Aorta (tissue), 5 donors: ENCODE measurements around the gene SHC2. TPM values are rescaled to one million over a fixed set of nuclear protein-coding genes. Genes with fewer than 3 reads are reported as not detected.

Experiments
- ATAC-seq: fragments of 200-7000 bp; cut with Tn5 transposase; one replicate; pipeline ENCODE4 v1.9.1; 2022; ENCODE audit warnings: moderate library complexity; ENCODE audit not compliant: low FRiP score
- DNase-seq, 2 donors: peaks; one replicate each; pipeline ENCODE4 v3.0.0-alpha.2; 2020
- H3K27ac ChIP-seq, 2 donors: one replicate each; pipeline ENCODE4 v1.5.1; 2013; ENCODE audit warnings: low read length in 2 of 2, mild to moderate bottlenecking in 2 of 2, moderate library complexity in 2 of 2, control low read depth in 1 of 2, inconsistent platforms in 1 of 2, low read depth in 1 of 2
- H3K27me3 ChIP-seq, 2 donors: one replicate each; pipeline ENCODE4 v1.6.1; 2013; ENCODE audit warnings: control low read depth in 1 of 2, low read length in 1 of 2, mild to moderate bottlenecking in 1 of 2, moderate library complexity in 1 of 2; ENCODE audit not compliant: insufficient read depth in 2 of 2, control insufficient read depth in 1 of 2
- H3K36me3 ChIP-seq, 2 donors: one replicate each; pipeline ENCODE4 v1.6.1; 2013; ENCODE audit warnings: control low read depth in 1 of 2, low read length in 1 of 2, mild to moderate bottlenecking in 1 of 2; ENCODE audit not compliant: insufficient read depth in 2 of 2, control insufficient read depth in 1 of 2
- H3K4me1 ChIP-seq, 2 donors: one replicate each; pipeline ENCODE4 v1.6.1; 2013; ENCODE audit warnings: low read length in 2 of 2, control low read depth in 1 of 2, mild to moderate bottlenecking in 1 of 2, moderate library complexity in 1 of 2; ENCODE audit not compliant: insufficient read depth in 2 of 2, control insufficient read depth in 1 of 2
- H3K4me3 ChIP-seq, 2 donors: one replicate each; pipeline ENCODE4 v1.5.1; 2013; ENCODE audit warnings: low read length in 2 of 2, control low read depth in 1 of 2, mild to moderate bottlenecking in 1 of 2
- H3K9me3 ChIP-seq: one replicate; pipeline ENCODE4 v1.6.1; 2013; ENCODE audit warnings: mild to moderate bottlenecking, low read length; ENCODE audit not compliant: control insufficient read depth
- WGBS, 2 donors: extraction: QIAGEN DNeasy Blood & Tissue Kit; methylation state at CpG; one replicate each; pipeline ENCODE4 v1.1.7; 2013; 5-methylcytosine and 5-hydroxymethylcytosine counted together
- intact Hi-C, 2 donors: fragments of 100-400 bp; cut with DNase I; formaldehyde crosslinking; loops; one replicate each; pipeline versions ENCODE4 v1.14.2 to v1.15.0; 2022
- polyA plus RNA-seq, 2 donors: library from polyadenylated mRNA; stranded (reverse); fragments of 200-250 nt; gene quantifications; one replicate each; pipeline ENCODE4 v1.2.3, GENCODE V29; 2013
- total RNA-seq, 2 donors: library from RNA; stranded (reverse); fragmentation: NEBNext Ultra II Directional; extraction: Animal tissue kit (Norgen Biotek cat#: 25700); gene quantifications; one replicate each; pipeline ENCODE4 v1.2.1, GENCODE V29; 2021
- donor health status: healthy with polysubstance abuse.
- donor health status: Bipolar disorder and iron deficiency.
- donor health status: DM: no; HTN: no; CAD: no.
- donor health status: DM: no; HTN: no; CAD: no.
- donor health status: DM: yes; HTN: yes; CAD: no.

The SHC2 gene
- total and polyA plus RNA-seq, 4 donors = 7.3 to 31.4 (median 10.3) TPM

DNA sequence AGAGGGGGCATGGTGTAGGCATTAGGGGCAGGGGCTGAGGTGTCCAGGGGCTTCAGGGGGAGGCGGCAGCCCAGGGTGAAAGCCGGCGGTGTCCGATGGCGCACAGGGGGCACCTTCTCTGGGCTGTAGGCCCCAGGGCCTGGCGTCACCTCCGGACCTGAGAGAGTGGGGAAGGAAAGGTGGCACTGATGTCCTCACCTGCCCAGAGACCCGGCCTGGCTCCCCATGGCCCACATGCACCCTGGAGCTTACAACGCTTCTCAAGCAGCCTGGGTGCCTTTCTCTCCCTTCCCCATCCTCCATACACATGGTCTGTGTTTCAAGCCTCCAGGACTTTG lies 3.3 kb upstream of the SHC2 start:
- intact Hi-C loops = no loop called here
- H3K4me3 ChIP-seq = no peak overlapping the region
- no peaks in the 10 kb centered on the region for H3K4me1 ChIP-seq
- H3K27ac ChIP-seq = no peak overlapping the region
- no peaks in the 10 kb centered on the region for H3K9me3 ChIP-seq
- H3K36me3 ChIP-seq = no peaks in the 10 kb centered on the region
- DNase-seq (peak in 1 of 2 donors; percentile 74), ATAC-seq (no peak)
- H3K27me3 ChIP-seq = no peaks in the 10 kb centered on the region
- 81 to 90% methylated on average over 9 of the region's 9 CpGs for WGBS, 2 donors

DNA sequence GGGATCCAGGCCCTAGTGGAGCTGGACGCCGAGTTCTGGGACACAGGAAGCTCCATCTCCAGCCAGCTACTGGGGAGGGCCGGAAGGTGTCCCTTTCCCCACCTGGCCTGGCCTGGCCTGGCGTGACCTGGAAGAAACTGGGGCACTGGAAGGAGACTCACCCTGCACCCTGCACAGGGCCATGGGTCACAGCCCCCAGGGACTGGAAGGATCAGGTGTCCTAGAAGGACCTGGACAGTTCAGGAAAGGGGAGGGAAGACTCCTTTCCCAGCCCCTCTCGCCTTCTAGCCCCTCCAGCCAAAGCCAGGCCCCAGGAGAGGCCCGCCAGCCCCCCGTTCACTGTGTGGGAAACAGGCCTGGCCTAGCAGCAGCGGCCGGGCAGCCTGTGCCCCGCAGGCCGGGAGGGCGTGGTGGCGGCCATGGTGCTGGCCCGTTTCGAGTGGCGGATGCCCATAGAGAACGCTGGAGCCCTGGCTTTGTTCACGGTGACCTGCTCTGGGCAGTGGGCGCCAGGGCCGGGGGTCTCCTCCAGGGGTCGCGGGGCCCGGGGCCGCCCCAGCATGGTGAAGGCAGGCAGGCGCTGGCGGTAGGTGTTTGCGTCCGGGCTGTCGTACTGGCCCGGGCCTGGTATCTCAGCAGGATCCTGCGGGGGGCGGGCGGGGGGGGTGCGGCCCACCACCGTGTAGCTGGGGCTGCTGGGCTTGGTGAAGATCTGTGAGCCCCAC lies 2.8 kb upstream of the SHC2 start:
- WGBS, 2 donors = 80 to 85% methylated on average over 35 of the region's 35 CpGs
- Histone ChIP-seq H3K27me3 (no peaks in the 10 kb centered on the region), H3K9me3 (no peaks in the 10 kb centered on the region), H3K36me3 (no peaks in the 10 kb centered on the region), H3K4me1 (no peaks in the 10 kb centered on the region), H3K27ac (no peak overlapping the region), H3K4me3 (no peak overlapping the region)
- ATAC-seq (no peak), DNase-seq (peak in 1 of 2 donors; percentile 66)
- intact Hi-C loops = no loop called here

DNA sequence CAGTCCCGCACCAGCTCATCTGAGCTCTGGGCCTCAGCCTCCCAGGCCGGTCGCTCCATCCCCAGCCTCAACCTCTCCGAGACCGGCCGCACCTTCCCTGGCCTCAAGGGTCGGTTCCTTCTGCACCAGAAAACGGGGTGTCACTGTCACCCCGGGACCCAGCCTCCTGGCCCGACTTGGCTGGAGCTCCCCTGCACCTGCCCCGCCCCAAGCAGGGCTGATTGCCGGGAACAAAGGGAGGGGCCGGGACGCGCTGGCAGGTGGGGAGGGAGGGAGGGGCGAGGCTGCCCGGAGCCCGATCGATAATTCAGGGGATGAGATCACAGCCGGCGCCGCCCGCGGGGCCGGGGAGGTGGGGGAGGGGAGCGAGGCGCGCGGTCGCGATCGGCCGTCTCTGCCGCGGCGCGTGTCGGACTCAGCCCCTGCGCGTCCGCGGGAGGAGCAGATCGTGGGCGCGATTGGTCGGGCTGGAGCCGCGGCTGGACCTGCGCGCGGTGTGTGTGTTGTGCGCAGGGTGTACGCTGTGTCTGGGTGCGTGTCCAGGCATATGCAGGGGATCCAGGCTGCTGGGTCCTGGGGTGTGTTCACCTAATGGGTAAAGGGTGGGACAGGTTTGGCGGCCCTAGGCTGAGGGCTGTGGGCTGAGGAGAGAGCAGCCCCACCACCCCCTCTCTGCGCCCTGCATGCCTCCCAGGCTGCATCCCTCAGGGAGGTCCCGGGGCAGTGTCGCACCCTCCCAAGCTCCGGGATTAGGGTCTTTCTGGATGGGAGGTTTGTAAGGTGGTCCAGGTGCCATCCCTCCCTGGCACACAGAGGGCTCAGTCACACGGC lies 1.1 kb upstream of the SHC2 start:
- ATAC-seq (peak; percentile 51), DNase-seq (peak in 1 of 2 donors; percentile 66)
- Histone ChIP-seq H3K4me3 (no peak overlapping the region), H3K27me3 (no peaks in the 10 kb centered on the region), H3K9me3 (no peaks in the 10 kb centered on the region), H3K27ac (no peak overlapping the region), H3K36me3 (no peaks in the 10 kb centered on the region), H3K4me1 (no peaks in the 10 kb centered on the region)
- intact Hi-C loops = no loop called here
- WGBS, 2 donors = 7% methylated on average over 56 to 60 of the region's 60 CpGs

DNA sequence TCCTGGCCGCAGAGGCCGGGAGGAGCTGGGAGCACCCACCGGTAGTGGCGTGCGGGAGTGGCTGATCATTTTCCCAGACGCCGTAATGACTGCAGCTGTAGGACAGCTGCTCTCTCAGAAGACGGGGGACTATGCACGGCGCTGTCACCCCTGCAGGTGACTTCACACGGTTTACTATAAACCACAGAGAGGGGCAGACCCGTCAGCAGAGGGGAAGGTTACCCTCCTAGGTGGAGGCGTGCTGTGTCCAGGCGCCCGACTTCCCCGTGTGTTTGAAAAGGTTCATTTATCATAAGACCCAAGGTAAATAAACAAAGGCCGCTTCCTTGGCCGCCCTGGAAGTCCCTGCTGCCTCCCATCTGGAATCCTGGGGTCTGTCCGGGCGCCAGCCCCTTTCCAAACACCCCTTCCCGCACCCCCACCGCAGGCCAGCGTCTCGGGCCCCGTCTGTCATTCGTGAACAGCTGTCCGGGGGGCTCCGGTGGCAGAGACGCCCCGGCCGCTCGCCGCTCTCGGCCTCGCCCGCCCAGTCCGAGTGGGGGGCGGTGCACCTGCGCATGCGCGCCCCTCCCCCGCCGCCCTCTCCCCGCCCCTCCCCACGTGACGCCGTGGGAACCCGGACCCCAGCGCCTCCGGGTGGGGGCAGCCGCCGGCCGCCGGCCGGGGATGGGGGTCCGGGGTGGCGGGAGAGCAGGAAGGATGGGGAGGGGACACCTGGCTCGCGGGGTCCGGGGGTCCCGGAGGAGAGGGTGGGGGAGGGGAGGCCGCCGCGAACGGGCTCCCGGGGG lies 915 bp downstream of the SHC2 start:
- Histone ChIP-seq H3K4me1 (no peaks in the 10 kb centered on the region), H3K4me3 (peak overlapping the region; percentile 35 to 56), H3K9me3 (no peaks in the 10 kb centered on the region), H3K27me3 (no peaks in the 10 kb centered on the region), H3K27ac (no peak overlapping the region), H3K36me3 (no peaks in the 10 kb centered on the region)
- WGBS, 2 donors = 1% methylated on average over 52 to 66 of the region's 66 CpGs
- peak; percentile 78 for ATAC-seq
- DNase-seq = peak in 1 of 2 donors; percentile 86
- intact Hi-C loops = no loop called here

DNA sequence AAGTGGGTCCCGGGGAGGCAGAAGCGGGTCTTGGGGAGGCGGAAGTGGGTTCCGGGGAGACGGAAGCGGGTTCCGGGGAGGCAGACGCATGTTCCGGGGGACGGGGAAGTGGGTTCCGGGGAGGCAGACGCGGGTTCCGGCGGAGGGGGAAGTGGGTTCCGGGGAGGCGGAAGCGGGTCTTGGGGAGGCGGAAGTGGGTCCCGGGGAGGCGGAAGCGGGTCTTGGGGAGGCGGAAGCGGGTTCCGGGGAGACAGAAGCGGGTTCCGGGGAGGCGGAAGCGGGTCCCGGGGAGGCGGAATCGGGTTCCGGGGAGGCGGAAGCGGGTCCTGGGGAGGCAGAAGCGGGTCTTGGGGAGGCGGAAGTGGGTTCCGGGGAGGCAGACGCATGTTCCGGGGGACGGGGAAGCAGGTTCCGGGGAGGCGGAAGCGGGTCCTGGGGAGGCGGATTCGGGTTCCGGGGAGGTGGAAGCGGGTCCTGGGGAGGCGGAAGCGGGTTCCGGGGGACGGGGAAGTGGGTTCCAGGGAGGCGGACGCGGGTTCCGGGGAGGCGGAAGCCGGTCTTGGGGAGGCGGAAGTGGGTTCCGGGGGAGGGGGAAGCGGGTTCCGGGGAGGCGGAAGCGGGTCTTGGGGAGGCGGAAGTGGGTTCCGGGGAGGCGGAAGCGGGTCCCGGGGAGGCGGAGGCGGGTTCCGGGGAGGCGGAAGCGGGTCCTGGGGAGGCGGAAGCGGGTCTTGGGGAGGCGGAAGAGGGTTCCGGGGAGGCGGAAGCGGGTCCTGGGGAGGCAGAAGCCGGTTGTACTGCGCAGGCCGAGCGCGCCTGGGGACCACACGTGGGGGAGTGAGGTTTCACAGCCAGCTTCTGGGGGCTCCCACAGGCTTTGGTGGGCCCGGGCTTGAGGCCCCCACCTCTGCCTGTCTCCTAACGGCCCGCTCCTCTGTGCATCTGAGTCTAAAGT lies 2.5 kb downstream of the SHC2 start:
- Histone ChIP-seq H3K27ac (no peak overlapping the region), H3K27me3 (no peaks in the 10 kb centered on the region), H3K36me3 (no peaks in the 10 kb centered on the region), H3K4me1 (no peaks in the 10 kb centered on the region), H3K4me3 (no peak overlapping the region), H3K9me3 (no peaks in the 10 kb centered on the region)
- WGBS, 2 donors = 93 to 98% methylated on average over 41 to 89 of the region's 89 CpGs
- intact Hi-C loops = no loop called here
- no peak for DNase-seq
- ATAC-seq = no peak

DNA sequence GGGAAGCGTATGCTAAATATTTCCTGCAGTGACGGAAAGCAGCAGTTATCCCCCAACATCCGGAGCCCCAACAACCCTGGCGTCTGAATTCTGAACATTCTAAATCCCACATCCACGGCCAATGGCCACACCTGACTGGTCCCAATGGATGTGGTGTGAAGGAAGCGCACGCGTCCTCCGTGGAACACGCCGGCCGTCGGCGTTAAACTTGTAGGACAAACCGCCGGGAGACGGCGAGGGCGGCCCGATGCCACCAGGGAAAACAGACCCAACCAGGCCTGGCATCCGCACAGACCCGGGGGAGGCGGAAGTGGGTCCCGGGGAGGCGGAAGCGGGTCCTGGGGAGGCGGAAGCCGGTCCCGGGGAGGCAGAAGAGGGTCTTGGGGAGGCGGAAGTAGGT lies 3.2 kb downstream of the SHC2 start:
- H3K9me3 ChIP-seq = no peaks in the 10 kb centered on the region
- no peaks in the 10 kb centered on the region for H3K36me3 ChIP-seq
- H3K4me1 ChIP-seq = no peaks in the 10 kb centered on the region
- intact Hi-C loops = no loop called here
- ATAC-seq (no peak), DNase-seq (peak in 1 of 2 donors; percentile 72)
- 91 to 96% methylated on average over 30 of the region's 30 CpGs for WGBS, 2 donors
- no peak overlapping the region for H3K4me3 ChIP-seq
- H3K27ac ChIP-seq = no peak overlapping the region
- no peaks in the 10 kb centered on the region for H3K27me3 ChIP-seq

DNA sequence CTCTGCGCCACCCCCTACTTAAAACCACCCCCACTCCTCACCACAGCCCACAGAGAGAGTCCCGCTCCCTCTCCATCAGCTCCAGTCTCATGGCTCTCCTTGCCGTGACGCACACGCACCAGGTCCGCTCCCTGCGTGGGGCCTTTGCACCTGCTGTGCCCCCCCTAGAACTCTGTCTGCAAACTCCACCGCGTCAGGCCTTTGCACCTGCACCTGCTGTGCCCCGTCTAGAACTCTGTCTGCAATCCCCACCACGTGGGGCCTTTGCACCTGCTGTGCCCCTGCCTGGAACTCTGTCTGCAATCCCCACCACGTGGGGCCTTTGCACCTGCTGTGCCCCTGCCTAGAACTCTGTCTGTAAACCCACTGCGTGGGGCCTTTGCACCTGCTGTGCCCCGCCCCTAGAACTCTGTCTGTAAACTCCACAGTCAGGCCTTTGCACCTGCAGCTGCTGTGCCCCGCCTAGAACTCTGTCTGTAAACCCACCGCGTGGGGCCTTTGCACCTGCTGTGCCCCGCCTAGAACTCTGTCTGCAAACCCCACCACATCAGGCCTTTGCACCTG lies 4.2 kb downstream of the SHC2 start:
- no peaks in the 10 kb centered on the region for H3K4me1 ChIP-seq
- DNase-seq (no peak), ATAC-seq (no peak)
- no peak overlapping the region for H3K4me3 ChIP-seq
- H3K36me3 ChIP-seq = no peaks in the 10 kb centered on the region
- H3K27me3 ChIP-seq = no peaks in the 10 kb centered on the region
- H3K27ac ChIP-seq = no peak overlapping the region
- intact Hi-C loops = no loop called here
- 86 to 87% methylated on average over 18 of the region's 18 CpGs for WGBS, 2 donors
- H3K9me3 ChIP-seq = no peaks in the 10 kb centered on the region
